A172 (cell line): Measurements from ENCODE around the gene LRRC4C. TPM values are rescaled to one million over a fixed set of nuclear protein-coding genes. Genes with fewer than 3 reads are reported as not detected.
"Not testable (repeated sequence)": the region's sequence is repeated elsewhere in the genome, so short reads cannot be mapped to it uniquely, and the experiment has no call there.

Source experiments
- DNase-seq: peaks from one replicate; pipeline ENCODE4 v3.0.0-alpha.2; 2015; ENCODE audit warnings: low spot score
- total RNA-seq: library from RNA; depleted of rRNA; stranded (reverse); fragments of >200 nt; shearing (Covaris generic); gene quantifications from 2 replicates; pipeline ENCODE4 v1.2.3, GENCODE V29; 2014

Gene LRRC4C
- total RNA-seq, 1 experiment from 2014 or later: not detected

- DNase-seq: no peak
Measured at GRCh38 chr11:40701027-40701426, 758.4 kb downstream of the LRRC4C start.

GRCh38 chr11:40689823-40690222 lies 769.6 kb downstream of the LRRC4C start:
- DNase-seq: no peak

DNA sequence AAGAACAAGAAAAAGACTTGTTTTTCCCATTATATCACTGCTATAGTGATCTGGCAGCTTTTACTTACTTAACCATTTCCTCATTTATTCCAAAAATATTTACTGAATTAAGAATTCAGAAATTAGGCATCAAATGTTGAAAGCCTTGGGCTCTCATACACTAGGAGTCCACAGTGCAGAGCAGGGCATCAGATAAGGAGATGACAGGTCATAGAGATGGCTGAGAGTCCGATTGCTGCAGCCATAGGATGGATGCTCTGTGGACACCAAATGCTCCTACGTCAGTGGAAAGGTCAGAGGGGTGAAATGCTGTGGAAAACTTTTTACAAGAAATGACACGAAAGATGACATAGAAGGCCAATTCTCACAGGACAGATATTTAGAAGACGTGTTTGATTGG lies 771.1 kb downstream of the LRRC4C start:
- no peak for DNase-seq

DNA sequence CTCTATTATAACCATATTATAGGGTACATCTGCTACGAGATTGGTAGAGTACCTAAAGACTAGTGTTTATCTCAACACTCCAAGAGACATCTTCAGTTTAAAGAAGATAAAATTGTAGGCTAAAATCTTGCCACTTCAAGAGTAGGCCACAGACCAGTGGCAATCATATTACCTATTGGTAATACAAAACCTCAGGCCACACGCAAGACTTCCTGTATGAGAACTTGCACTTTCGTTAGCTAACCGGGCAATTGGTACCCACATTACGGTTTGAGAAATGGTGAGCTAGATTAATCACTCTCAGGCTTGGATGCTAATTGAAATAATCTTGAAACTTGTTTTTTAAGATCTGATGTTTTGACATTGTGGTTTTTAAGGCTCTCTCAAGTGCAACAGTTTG lies 772.7 kb downstream of the LRRC4C start:
- no peak for DNase-seq

- no peak for DNase-seq
Measured at GRCh38 chr11:40683010-40683409, 776.4 kb downstream of the LRRC4C start.

DNA sequence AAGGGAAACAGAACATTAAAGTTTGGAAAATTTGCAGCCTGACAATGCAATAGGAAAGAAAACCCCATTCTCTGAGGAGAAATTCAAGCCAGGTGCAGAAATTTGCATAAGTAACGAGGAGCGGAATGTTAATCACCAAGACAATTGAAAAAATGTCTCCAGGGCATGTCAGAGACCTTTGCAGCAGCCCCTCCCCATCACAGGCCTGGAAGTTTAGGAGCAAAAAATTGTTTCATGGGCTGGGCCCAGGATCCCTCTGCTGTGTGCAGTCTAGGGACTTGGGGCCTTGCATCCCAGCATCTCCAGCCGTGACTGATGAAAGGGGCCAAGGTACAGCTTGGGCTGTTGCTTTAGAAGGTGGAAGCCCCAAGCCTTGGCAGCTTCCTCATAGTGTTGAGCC lies 780.2 kb downstream of the LRRC4C start:
- DNase-seq: no peak

GRCh38 chr11:40647295-40647694 lies 812.2 kb downstream of the LRRC4C start:
- no peak for DNase-seq

GRCh38 chr11:40642284-40642683 lies 817.2 kb downstream of the LRRC4C start:
- no peak for DNase-seq

GRCh38 chr11:40619654-40620053 lies 839.8 kb downstream of the LRRC4C start:
- no peak for DNase-seq

DNA sequence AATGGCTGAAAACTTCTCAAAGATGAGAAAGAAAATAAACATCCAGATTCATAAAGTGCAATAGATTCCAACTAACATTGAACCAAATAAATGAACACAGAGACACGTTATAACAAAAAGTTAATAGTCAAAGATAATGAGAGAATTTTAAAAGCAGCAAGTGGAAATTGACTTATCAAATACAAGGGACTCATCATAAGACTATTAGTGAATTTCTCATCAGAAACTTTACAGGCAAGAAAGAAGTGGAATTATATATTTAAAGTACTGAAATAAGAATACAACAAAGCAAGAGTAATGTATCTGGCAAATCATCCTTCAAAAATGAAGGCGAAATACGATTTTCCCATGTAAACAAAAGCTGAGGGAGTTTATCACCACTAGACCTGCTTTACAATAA lies 852.7 kb downstream of the LRRC4C start:
- no peak for DNase-seq

DNA sequence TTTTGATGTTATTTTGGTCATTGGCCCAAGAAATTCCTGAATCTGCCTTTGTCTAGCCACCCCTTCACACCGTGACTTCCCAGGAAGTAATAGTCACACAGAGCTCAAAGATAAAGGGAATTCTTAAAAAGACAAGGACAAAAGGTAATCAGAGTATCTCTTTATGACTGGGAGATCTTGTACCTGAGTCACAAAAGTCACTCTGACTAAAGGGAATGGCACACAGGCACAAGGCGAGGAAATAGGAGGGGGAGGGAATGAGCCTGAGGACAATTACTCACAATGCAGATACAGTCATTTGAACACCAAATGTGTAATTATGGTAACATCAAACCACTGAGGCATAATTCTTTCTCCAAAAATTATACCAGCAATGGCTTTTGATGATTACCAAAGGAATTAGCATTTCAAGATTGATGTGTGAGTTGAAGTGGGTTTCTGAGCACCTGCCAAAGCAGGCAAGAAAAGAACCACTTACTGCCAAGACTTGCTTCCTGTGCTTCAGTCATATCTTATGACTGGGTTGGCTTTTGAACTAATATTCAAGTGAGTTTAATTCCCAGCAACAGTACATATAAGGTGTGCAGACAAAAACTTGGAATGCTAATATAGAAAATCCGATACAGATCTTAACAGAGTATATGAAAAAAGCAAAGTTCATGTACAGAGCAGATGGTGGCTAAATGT lies 856.4 kb downstream of the LRRC4C start:
- no peak for DNase-seq

DNA sequence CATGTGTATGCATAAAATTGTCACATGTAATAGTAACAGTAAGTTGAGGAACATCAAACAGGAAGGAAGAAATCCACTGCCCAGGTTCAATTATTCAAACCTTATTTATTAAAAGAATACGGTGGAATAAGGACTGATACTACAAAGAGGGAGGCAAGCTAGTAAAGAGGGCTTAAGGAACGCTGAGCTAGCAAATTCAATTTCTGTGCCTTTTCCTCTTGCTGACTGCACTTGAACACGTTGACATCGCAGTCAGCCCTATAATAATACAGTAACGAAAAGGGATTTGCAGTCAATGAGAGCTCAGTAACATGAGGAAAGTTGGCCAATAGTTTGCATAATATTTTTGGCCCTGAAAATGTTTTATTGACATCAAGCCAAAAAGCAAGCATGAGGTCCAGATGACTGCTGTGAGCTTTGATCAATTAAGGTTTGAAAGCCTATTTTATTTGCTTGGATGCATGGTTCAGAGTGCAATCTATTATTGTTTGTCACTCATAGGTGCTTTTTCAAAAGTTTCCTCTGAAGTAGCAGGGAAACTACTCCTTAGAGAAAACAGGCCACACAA lies 861.8 kb downstream of the LRRC4C start:
- no peak for DNase-seq

- no peak for DNase-seq
Measured at GRCh38 chr11:40573254-40573891, 886.1 kb downstream of the LRRC4C start.

- DNase-seq: no peak
Measured at GRCh38 chr11:40569947-40570531, 889.4 kb downstream of the LRRC4C start.

- no peak for DNase-seq
Measured at GRCh38 chr11:40567392-40567791, 892.1 kb downstream of the LRRC4C start.

GRCh38 chr11:40544162-40544561 lies 915.3 kb downstream of the LRRC4C start:
- no peak for DNase-seq

DNA sequence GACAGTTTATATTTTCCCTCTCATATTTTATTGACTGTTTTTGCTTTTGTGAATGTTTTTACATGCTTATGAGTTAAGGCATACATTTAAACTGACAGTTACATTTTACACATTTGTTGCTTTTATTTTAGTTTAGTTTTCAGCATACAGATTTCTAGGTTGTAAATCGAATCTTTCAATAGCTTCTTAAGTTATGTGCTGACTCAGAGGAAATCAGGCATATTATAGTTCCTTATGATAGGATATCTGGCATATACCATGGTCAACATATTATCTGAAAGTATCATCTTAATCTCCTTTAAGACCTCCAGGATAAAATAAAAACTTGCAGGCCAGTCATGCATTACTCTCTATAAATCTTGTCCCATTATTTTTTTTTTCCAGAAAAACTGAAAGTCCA lies 916.6 kb downstream of the LRRC4C start:
- no peak for DNase-seq

DNA sequence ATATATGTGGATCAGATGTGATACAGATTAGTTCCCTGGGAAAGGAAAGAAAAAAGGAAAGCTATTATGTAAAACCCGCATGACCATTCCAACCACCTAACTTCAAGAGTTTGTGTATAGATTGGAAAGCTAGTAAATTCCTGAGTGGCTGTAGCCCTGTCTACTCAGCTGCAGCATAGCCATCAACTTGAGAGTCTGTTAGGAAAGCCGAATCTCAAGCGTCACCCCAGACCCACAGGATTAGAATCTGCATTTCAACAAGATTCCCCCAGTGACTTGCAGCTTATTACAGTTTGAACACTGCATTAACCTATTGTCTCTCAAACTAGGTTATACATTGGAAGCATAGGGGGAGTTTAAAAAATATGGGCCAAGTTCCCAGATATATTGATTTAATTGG lies 921.7 kb downstream of the LRRC4C start:
- no peak for DNase-seq

DNA sequence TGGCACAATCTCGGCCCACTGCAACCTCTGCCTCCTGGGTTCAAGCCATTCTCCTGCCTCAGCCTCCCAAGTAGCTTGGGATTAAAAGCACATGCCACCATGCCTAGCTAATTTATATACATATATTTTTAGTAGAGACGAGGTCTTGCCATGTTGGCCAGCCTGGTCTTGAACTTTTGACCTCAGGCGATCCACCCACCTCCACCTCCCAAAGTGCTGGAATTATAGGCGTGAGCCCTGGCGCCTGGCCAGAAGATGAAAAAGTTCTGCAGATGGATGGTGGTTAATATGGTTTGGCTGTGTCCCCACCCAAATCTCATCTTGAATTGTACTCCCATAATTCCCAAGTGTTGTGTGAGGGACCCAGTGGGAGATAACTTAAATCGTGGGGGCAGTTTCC lies 937.4 kb downstream of the LRRC4C start:
- DNase-seq: not testable (repeated sequence)

DNA sequence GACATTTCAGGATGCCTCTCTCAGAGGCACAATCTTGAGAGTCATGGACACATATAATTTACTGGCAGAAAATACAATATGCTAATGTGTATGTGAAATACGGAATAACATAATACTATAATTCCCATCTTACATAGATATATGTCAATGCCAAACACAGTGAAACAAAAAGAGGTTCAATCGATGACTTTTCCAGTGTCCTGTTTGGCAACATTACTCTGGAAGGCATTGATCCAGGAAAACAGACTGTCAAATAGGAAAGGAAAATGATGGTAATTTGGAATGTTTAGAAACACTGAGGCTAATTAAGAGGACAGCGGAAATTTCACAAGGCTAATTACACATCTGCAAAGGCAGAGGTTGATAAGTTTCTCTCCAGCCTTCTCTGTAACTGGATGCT lies 942.3 kb downstream of the LRRC4C start:
- no peak for DNase-seq

DNA sequence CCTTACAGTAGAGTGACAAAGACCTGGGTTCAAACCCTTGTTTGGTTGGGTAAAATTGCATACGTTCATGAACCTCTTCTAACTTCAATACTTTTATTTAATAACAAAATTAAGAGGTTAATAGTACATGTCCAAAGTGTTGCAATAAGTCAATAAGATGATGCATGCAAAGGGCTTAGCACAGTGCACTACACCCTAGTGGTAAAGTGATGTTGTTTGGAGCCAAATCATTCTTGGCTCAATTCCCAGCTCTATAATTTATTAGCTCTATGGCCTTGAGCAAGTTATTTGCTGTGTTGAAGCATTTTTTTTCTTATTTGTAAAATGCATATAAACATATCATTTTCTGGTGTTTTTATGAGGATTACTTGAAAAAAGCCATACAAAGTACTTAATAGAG lies 945.3 kb downstream of the LRRC4C start:
- DNase-seq: no peak

DNA sequence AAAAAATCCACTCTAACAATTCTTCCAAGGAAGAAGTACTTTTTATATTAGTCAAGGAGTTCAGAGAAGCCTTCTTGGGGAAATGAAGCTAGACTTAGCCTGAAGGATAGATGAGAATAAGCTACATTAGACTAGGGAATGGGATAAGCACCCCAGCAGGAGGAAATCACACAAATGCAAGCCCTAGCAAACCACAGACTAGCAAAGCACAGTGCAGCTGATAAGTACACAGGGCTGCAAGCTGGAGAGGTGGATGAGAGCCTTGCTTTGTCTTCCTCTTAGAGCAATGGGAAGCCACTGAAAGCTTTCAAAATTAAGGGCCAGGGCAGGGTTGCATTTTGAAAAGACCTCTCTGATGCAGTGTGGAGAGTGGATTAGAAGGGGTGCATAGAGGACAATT lies 946.2 kb downstream of the LRRC4C start:
- no peak for DNase-seq

- no peak for DNase-seq
Measured at GRCh38 chr11:40508303-40508702, 951.1 kb downstream of the LRRC4C start.
